ENCODE measurements around the gene C1QC. TPM values are rescaled to one million over a fixed set of nuclear protein-coding genes. Genes with fewer than 3 reads are reported as not detected.

C1QC gene
- total RNA-seq, 1 experiment from 2014 or later, result not detected

- H2BK15ac ChIP-seq (ENCODE audit: low read depth, low read length), result no peak overlapping the region
- H3K23me2 ChIP-seq (ENCODE audit: insufficient read length, low read depth, low read length, poor library complexity, severe bottlenecking), result no peaks in the 10 kb centered on the region
- H4K8ac ChIP-seq (replicated peaks; ENCODE audit: insufficient read length, low read depth, low read length), result no peak overlapping the region
- no peak overlapping the region for H2BK20ac ChIP-seq (ENCODE audit: low read depth, low read length, poor library complexity, severe bottlenecking)
- no peaks in the 10 kb centered on the region for H4K20me1 ChIP-seq (ENCODE audit: control insufficient read depth, insufficient read depth, insufficient read length)
- no peak overlapping the region for H4K91ac ChIP-seq (ENCODE audit: insufficient read length, low read depth, low read length)
- no peak for DNase-seq
- TF ChIP-seq CTCF (conservative IDR thresholded peaks at IDR 0.05), result no peak
- H3K27me3 ChIP-seq (ENCODE audit: insufficient read depth, low read length), result no peaks in the 10 kb centered on the region
- H3K9ac ChIP-seq (ENCODE audit: extremely low read depth, insufficient read length, low read length), result no peak overlapping the region
- no peaks in the 10 kb centered on the region for H3K79me2 ChIP-seq (ENCODE audit: insufficient read depth, low read length)
- H2BK5ac ChIP-seq (ENCODE audit: insufficient read length, low read length), result no peak overlapping the region
- peaks cover 19% of the 10 kb centered on the region for H3K27me3 Mint-ChIP-seq (ENCODE audit: low read depth)
- no peak overlapping the region for H2BK12ac ChIP-seq (ENCODE audit: insufficient read length, low read depth, low read length)
- H3K79me1 ChIP-seq (ENCODE audit: insufficient read depth, low read depth, low read length, poor library complexity, severe bottlenecking), result no peaks in the 10 kb centered on the region
- no peak overlapping the region for H3K27ac ChIP-seq (ENCODE audit: insufficient read length, low read depth, low read length)
- H3K9me3 ChIP-seq (ENCODE audit: control insufficient read depth, low read depth, low read length), result no peaks in the 10 kb centered on the region
- no peak overlapping the region for H3K4me3 Mint-ChIP-seq
- no peaks in the 10 kb centered on the region for H3K36me3 Mint-ChIP-seq (ENCODE audit: insufficient read depth in 1 of 3, low read depth in 3 of 3)
- peaks cover 3 to 8% of the 10 kb centered on the region in 2 experiments for H3K4me1 Mint-ChIP-seq
- no peak overlapping the region for H3K4ac ChIP-seq (ENCODE audit: low read depth, low read length)
- no peak overlapping the region for H2BK120ac ChIP-seq (ENCODE audit: low read depth, low read length, poor library complexity, severe bottlenecking)
- H3K14ac ChIP-seq (ENCODE audit: insufficient read depth, low read length), result no peak overlapping the region
- no peak overlapping the region for H3K4me2 ChIP-seq (ENCODE audit: insufficient read depth, insufficient read length, low read length)
- H3K18ac ChIP-seq (ENCODE audit: insufficient read length, low read depth, low read length), result no peak overlapping the region
- no peaks in the 10 kb centered on the region for H3K4me1 ChIP-seq (ENCODE audit: insufficient read depth, low read length)
- no peak overlapping the region for H2AK5ac ChIP-seq (ENCODE audit: insufficient read length, low read length)
- no peaks in the 10 kb centered on the region for H3K9me3 Mint-ChIP-seq
- no CpG with 5 or more reads among the region's 1 CpG for WGBS (ENCODE audit: extremely low coverage, insufficient read length, low lambda C conversion rate)
- H4K5ac ChIP-seq (ENCODE audit: insufficient read length, low read depth, low read length), result no peak overlapping the region
- H3K56ac ChIP-seq (ENCODE audit: insufficient read length, low read depth, low read length), result no peak overlapping the region
- H3T11ph ChIP-seq (ENCODE audit: low read length), result no peak overlapping the region
- no peak overlapping the region for H3K27ac Mint-ChIP-seq
- H3K23ac ChIP-seq (ENCODE audit: insufficient read length, low read depth, low read length), result no peak overlapping the region
- no peak overlapping the region for H2AFZ ChIP-seq (ENCODE audit: low read length)
Measured at GRCh38 chr1:22683547-22683946, 40.1 kb downstream of the C1QC start.

All from H9 (cell line).